ENCODE data around the gene BBS2. TPM values are rescaled to one million over a fixed set of nuclear protein-coding genes. Genes with fewer than 3 reads are reported as not detected.

BBS2 gene
- total RNA-seq, 1 donor from 2014 or later: 86.1 TPM

GRCh38 chr16:56448005-56448404 lies 71.8 kb downstream of the BBS2 start:
- no peak overlapping the region for H3K27ac ChIP-seq (ENCODE audit: low read depth, low read length)
- no peak overlapping the region for H3K9ac ChIP-seq (ENCODE audit: low read depth in 1 of 3, low read length in 3 of 3)
- H3K36me3 ChIP-seq (ENCODE audit: control insufficient read depth in 3 of 3, insufficient read depth in 3 of 3, low read length in 3 of 3): peaks cover 3 to 26% (median 18%) of the 10 kb centered on the region in 3 donors
- no peak overlapping the region for H3K4me3 ChIP-seq (ENCODE audit: low read length in 3 of 3)
- peaks cover 24 to 28% (median 25%) of the 10 kb centered on the region in 3 donors for H3K4me1 ChIP-seq (ENCODE audit: control insufficient read depth in 3 of 3, insufficient read depth in 3 of 3, low read length in 3 of 3)
- H3K9me3 ChIP-seq (ENCODE audit: control insufficient read depth in 3 of 3, low read length in 3 of 3): no peaks in the 10 kb centered on the region
- no peaks in the 10 kb centered on the region for H3K27me3 ChIP-seq (ENCODE audit: control insufficient read depth in 3 of 3, insufficient read depth in 3 of 3, low read length in 3 of 3)

- peaks cover 16 to 22% (median 18%) of the 10 kb centered on the region in 3 donors for H3K4me1 ChIP-seq (ENCODE audit: control insufficient read depth in 3 of 3, insufficient read depth in 3 of 3, low read length in 3 of 3)
- no peaks in the 10 kb centered on the region for H3K27me3 ChIP-seq (ENCODE audit: control insufficient read depth in 3 of 3, insufficient read depth in 3 of 3, low read length in 3 of 3)
- H3K9me3 ChIP-seq (ENCODE audit: control insufficient read depth in 3 of 3, low read length in 3 of 3): no peaks in the 10 kb centered on the region
- H3K27ac ChIP-seq (ENCODE audit: low read depth, low read length): no peak overlapping the region
- peaks cover 3 to 26% (median 18%) of the 10 kb centered on the region in 3 donors for H3K36me3 ChIP-seq (ENCODE audit: control insufficient read depth in 3 of 3, insufficient read depth in 3 of 3, low read length in 3 of 3)
- no peak overlapping the region for H3K9ac ChIP-seq (ENCODE audit: low read depth in 1 of 3, low read length in 3 of 3)
- no peak overlapping the region for H3K4me3 ChIP-seq (ENCODE audit: low read length in 3 of 3)
Observed at GRCh38 chr16:56447286-56447685, 72.5 kb downstream of the BBS2 start.

- Histone ChIP-seq H3K27ac (ENCODE audit: low read depth, low read length) (no peak overlapping the region), H3K9me3 (ENCODE audit: control insufficient read depth in 3 of 3, low read length in 3 of 3) (no peaks in the 10 kb centered on the region), H3K4me1 (ENCODE audit: control insufficient read depth in 3 of 3, insufficient read depth in 3 of 3, low read length in 3 of 3) (no peaks in the 10 kb centered on the region), H3K27me3 (ENCODE audit: control insufficient read depth in 3 of 3, insufficient read depth in 3 of 3, low read length in 3 of 3) (no peaks in the 10 kb centered on the region), H3K4me3 (ENCODE audit: low read length in 3 of 3) (no peak overlapping the region), H3K9ac (ENCODE audit: low read depth in 1 of 3, low read length in 3 of 3) (no peak overlapping the region), H3K36me3 (ENCODE audit: control insufficient read depth in 3 of 3, insufficient read depth in 3 of 3, low read length in 3 of 3) (peaks cover 8 to 43% (median 21%) of the 10 kb centered on the region in 3 donors)
Observed at GRCh38 chr16:56438038-56438437, 81.8 kb downstream of the BBS2 start.

- Histone ChIP-seq H3K4me1 (ENCODE audit: control insufficient read depth in 3 of 3, insufficient read depth in 3 of 3, low read length in 3 of 3) (no peaks in the 10 kb centered on the region), H3K4me3 (ENCODE audit: low read length in 3 of 3) (no peak overlapping the region), H3K27me3 (ENCODE audit: control insufficient read depth in 3 of 3, insufficient read depth in 3 of 3, low read length in 3 of 3) (no peaks in the 10 kb centered on the region), H3K36me3 (ENCODE audit: control insufficient read depth in 3 of 3, insufficient read depth in 3 of 3, low read length in 3 of 3) (peaks cover 8 to 42% (median 33%) of the 10 kb centered on the region in 3 donors), H3K9me3 (ENCODE audit: control insufficient read depth in 3 of 3, low read length in 3 of 3) (no peaks in the 10 kb centered on the region), H3K9ac (ENCODE audit: low read depth in 1 of 3, low read length in 3 of 3) (no peak overlapping the region), H3K27ac (ENCODE audit: low read depth, low read length) (no peak overlapping the region)
Observed at GRCh38 chr16:56436258-56436657, 83.6 kb downstream of the BBS2 start.

Other genes with a start within 250 kb of the BBS2 start
- 130 TPM for gene AMFR, start 94.5 kb downstream of the BBS2 start, total RNA-seq
- 54.8 TPM for gene NUDT21, start 68.7 kb downstream of the BBS2 start, total RNA-seq
- gene OGFOD1, start 68.5 kb downstream of the BBS2 start, total RNA-seq: 21.4 TPM
- not detected for gene MT4, start 45.0 kb upstream of the BBS2 start, total RNA-seq
- 1.0 TPM for gene MT3, start 69.5 kb upstream of the BBS2 start, total RNA-seq
- gene MT2A, start 88.6 kb upstream of the BBS2 start, total RNA-seq: 2.1 TPM
- 18.8 TPM for gene MT1E, start 105.8 kb upstream of the BBS2 start, total RNA-seq
- 2.1 TPM for gene MT1M, start 112.6 kb upstream of the BBS2 start, total RNA-seq
- not detected for gene MT1A, start 118.6 kb upstream of the BBS2 start, total RNA-seq
- not detected for gene MT1B, start 131.9 kb upstream of the BBS2 start, total RNA-seq
- not detected for gene MT1F, start 137.9 kb upstream of the BBS2 start, total RNA-seq
- not detected for gene MT1G, start 148.0 kb upstream of the BBS2 start, total RNA-seq
- not detected for gene MT1H, start 149.8 kb upstream of the BBS2 start, total RNA-seq
- gene MT1X, start 162.4 kb upstream of the BBS2 start, total RNA-seq: 11.5 TPM
- gene NUP93, start 210.1 kb upstream of the BBS2 start, total RNA-seq: 54.8 TPM

Data from skeletal muscle tissue (tissue), 4 donors.